Astrocyte (in vitro differentiated cells and primary cell): ENCODE measurements around the gene SLC5A1. TPM values are rescaled to one million over a fixed set of nuclear protein-coding genes. Genes with fewer than 3 reads are reported as not detected.
"Not testable (repeated sequence)": the region's sequence is repeated elsewhere in the genome, so short reads cannot be mapped to it uniquely, and the experiment has no call there.

Source experiments
- DNase-seq: peaks from one replicate; pipeline ENCODE4 v3.0.0-alpha.2; 2010; ENCODE audit warnings: low read depth
- FAIRE-seq: peaks from 2 replicates; lab custom pipeline; 2011; peaks lifted over from hg19 to GRCh38; lab: Jason Lieb, UNC
- H2AFZ ChIP-seq: 2 replicates; pipeline ENCODE4 v1.6.0; 2012; ENCODE audit warnings: low read depth, low read length, inconsistent platforms
- H3K27ac ChIP-seq: 2 replicates; pipeline ENCODE4 v1.5.1; 2011; ENCODE audit warnings: low read depth, low read length, inconsistent platforms
- H3K27me3 ChIP-seq: 2 replicates; pipeline ENCODE4 v1.6.0; 2011; ENCODE audit warnings: low read length, inconsistent platforms; ENCODE audit not compliant: insufficient read depth
- H3K36me3 ChIP-seq: 2 replicates; pipeline ENCODE4 v1.5.1; 2011; ENCODE audit warnings: low read length, inconsistent platforms; ENCODE audit not compliant: insufficient read depth
- H3K4me1 ChIP-seq: 2 replicates; pipeline ENCODE4 v1.5.1; 2011; ENCODE audit warnings: low read length, inconsistent platforms; ENCODE audit not compliant: insufficient read depth
- H3K4me2 ChIP-seq: 2 replicates; pipeline ENCODE4 v1.6.0; 2012; ENCODE audit warnings: low read length, inconsistent platforms
- H3K4me3 ChIP-seq: 2 replicates; pipeline ENCODE4 v1.5.1; 2011; ENCODE audit warnings: low read depth, mild to moderate bottlenecking, low read length, inconsistent platforms; ENCODE audit not compliant: insufficient read depth
- H3K79me2 ChIP-seq: 2 replicates; pipeline ENCODE4 v1.6.0; 2012; ENCODE audit warnings: mild to moderate bottlenecking, low read length, inconsistent platforms; ENCODE audit not compliant: insufficient read depth
- H3K9ac ChIP-seq: 2 replicates; pipeline ENCODE4 v1.6.0; 2012; ENCODE audit warnings: mild to moderate bottlenecking, low read length, inconsistent platforms
- H3K9me3 ChIP-seq: 2 replicates; pipeline ENCODE4 v1.5.1; 2012; ENCODE audit warnings: low read depth, mild to moderate bottlenecking, low read length, inconsistent platforms; ENCODE audit not compliant: insufficient read depth
- H4K20me1 ChIP-seq: 2 replicates; pipeline ENCODE4 v1.6.0; 2012; ENCODE audit warnings: low read length, inconsistent platforms; ENCODE audit not compliant: insufficient read depth
- H3K27ac Mint-ChIP-seq: one replicate; pipeline ENCODE4 v1.8.0; 2021; ENCODE audit warnings: mild to moderate bottlenecking, mixed read lengths; ENCODE audit not compliant: unreplicated experiment
- H3K27me3 Mint-ChIP-seq: one replicate; pipeline ENCODE4 v1.8.0; 2021; ENCODE audit warnings: low read depth, mixed read lengths; ENCODE audit not compliant: unreplicated experiment
- H3K36me3 Mint-ChIP-seq: one replicate; pipeline ENCODE4 v1.8.0; 2021; ENCODE audit warnings: low read depth, mixed read lengths; ENCODE audit not compliant: unreplicated experiment
- H3K4me1 Mint-ChIP-seq: one replicate; pipeline ENCODE4 v1.8.0; 2021; ENCODE audit warnings: low read depth, mixed read lengths; ENCODE audit not compliant: unreplicated experiment
- H3K4me3 Mint-ChIP-seq: one replicate; pipeline ENCODE4 v1.8.0; 2021; ENCODE audit warnings: mild to moderate bottlenecking, moderate library complexity, mixed read lengths; ENCODE audit not compliant: unreplicated experiment
- H3K9me3 Mint-ChIP-seq: one replicate; pipeline ENCODE4 v1.8.0; 2021; ENCODE audit warnings: mild to moderate bottlenecking, mixed read lengths; ENCODE audit not compliant: unreplicated experiment
- CTCF ChIP-seq: IDR thresholded peaks from 2 replicates; pipeline ENCODE4 v1.5.1; 2011; ENCODE audit warnings: low read depth, mild to moderate bottlenecking, inconsistent platforms, low read length, moderate library complexity; ENCODE audit not compliant: insufficient read depth
- EZH2 ChIP-seq: IDR thresholded peaks from 2 replicates; pipeline ENCODE4 v1.6.1; 2012; ENCODE audit warnings: mild to moderate bottlenecking, low read length, inconsistent platforms; ENCODE audit not compliant: insufficient read depth
- total RNA-seq: library from RNA; stranded (reverse); gene quantifications from 2 replicates; pipeline ENCODE4 v1.2.1, GENCODE V29; 2021

Gene SLC5A1
- total RNA-seq, 1 donor from 2014 or later: not detected

GRCh38 chr22:32144496-32145274 lies 101.6 kb downstream of the SLC5A1 start:
- H3K9ac ChIP-seq: no peak overlapping the region
- DNase-seq (no peak), FAIRE-seq (no peak)
- H3K36me3 ChIP-seq: no peaks in the 10 kb centered on the region
- peaks cover 7% of the 10 kb centered on the region for H3K27me3 ChIP-seq
- no peak overlapping the region for H3K4me3 ChIP-seq
- Mint-ChIP-seq H3K27ac (no peak overlapping the region), H3K36me3 (no peaks in the 10 kb centered on the region), H3K4me1 (no peaks in the 10 kb centered on the region), H3K27me3 (peaks cover 18% of the 10 kb centered on the region), H3K9me3 (peaks cover 2% of the 10 kb centered on the region), H3K4me3 (no peak overlapping the region)
- H4K20me1 ChIP-seq: no peaks in the 10 kb centered on the region
- no peak overlapping the region for H3K27ac ChIP-seq
- H3K79me2 ChIP-seq: no peaks in the 10 kb centered on the region
- no peak overlapping the region for H3K4me2 ChIP-seq
- H3K9me3 ChIP-seq: no peaks in the 10 kb centered on the region
- TF ChIP-seq EZH2: no peak
- no peak for TF ChIP-seq CTCF
- no peak overlapping the region for H2AFZ ChIP-seq
- no peaks in the 10 kb centered on the region for H3K4me1 ChIP-seq

DNA sequence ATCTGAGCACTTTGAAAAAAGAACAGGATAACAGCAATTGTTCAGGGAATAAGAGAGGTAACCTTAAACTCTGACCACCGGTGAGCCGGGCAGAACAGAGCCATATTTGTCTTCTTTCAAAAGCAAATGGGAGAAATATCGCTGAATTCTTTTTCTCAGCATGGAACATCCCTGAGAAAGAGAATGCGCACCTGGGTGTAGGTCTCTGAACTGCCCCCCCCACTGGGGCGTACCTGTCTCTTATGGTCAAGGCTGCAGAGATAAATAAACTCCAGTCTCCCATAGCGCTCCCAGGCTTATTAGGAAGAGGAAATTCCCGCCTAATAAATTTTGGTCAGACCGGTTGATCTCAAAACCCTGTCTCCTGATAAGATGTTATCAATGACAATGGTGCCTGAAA lies 104.1 kb downstream of the SLC5A1 start:
- H3K27me3 Mint-ChIP-seq, H2AFZ ChIP-seq, H3K9me3 ChIP-seq, H3K27ac ChIP-seq, H3K79me2 ChIP-seq, FAIRE-seq, H3K36me3 ChIP-seq, H3K4me1 ChIP-seq, H3K27me3 ChIP-seq, H3K9ac ChIP-seq, H3K9me3 Mint-ChIP-seq, H3K4me1 Mint-ChIP-seq, H4K20me1 ChIP-seq, H3K4me2 ChIP-seq, H3K27ac Mint-ChIP-seq, H3K4me3 ChIP-seq, H3K36me3 Mint-ChIP-seq, H3K4me3 Mint-ChIP-seq, DNase-seq: not testable (repeated sequence)

- not testable (repeated sequence) for H3K27ac Mint-ChIP-seq, H3K9me3 ChIP-seq, FAIRE-seq, H3K4me1 ChIP-seq, H3K36me3 Mint-ChIP-seq, H2AFZ ChIP-seq, H3K27me3 Mint-ChIP-seq, H3K4me2 ChIP-seq, H3K27ac ChIP-seq, H3K4me3 ChIP-seq, H3K4me3 Mint-ChIP-seq, H3K4me1 Mint-ChIP-seq, H4K20me1 ChIP-seq, DNase-seq, H3K27me3 ChIP-seq, H3K9ac ChIP-seq, H3K36me3 ChIP-seq, H3K9me3 Mint-ChIP-seq, H3K79me2 ChIP-seq
These were observed 105.3 kb downstream of the SLC5A1 start for GRCh38 chr22:32148372-32148771.

GRCh38 chr22:32150647-32151046 lies 107.6 kb downstream of the SLC5A1 start:
- not testable (repeated sequence) for H3K36me3 ChIP-seq, FAIRE-seq, H3K4me3 Mint-ChIP-seq, H3K27ac ChIP-seq, H3K4me3 ChIP-seq, DNase-seq, H3K4me1 ChIP-seq, H3K27ac Mint-ChIP-seq, H3K79me2 ChIP-seq, H4K20me1 ChIP-seq, H3K4me2 ChIP-seq, H3K9me3 ChIP-seq, H3K36me3 Mint-ChIP-seq, H3K9me3 Mint-ChIP-seq, H3K27me3 ChIP-seq, H3K27me3 Mint-ChIP-seq, H3K4me1 Mint-ChIP-seq, H2AFZ ChIP-seq, H3K9ac ChIP-seq

- FAIRE-seq, H4K20me1 ChIP-seq, H3K36me3 Mint-ChIP-seq, H3K4me1 ChIP-seq, H3K4me3 Mint-ChIP-seq, H3K4me3 ChIP-seq, H3K27ac Mint-ChIP-seq, H3K4me1 Mint-ChIP-seq, H3K36me3 ChIP-seq, DNase-seq, H3K79me2 ChIP-seq, H3K9me3 ChIP-seq, H3K9ac ChIP-seq, H3K27me3 ChIP-seq, H3K4me2 ChIP-seq, H2AFZ ChIP-seq, H3K9me3 Mint-ChIP-seq, H3K27ac ChIP-seq: not testable (repeated sequence)
- H3K27me3 Mint-ChIP-seq: peaks cover 11% of the 10 kb centered on the region
These were observed 108.6 kb downstream of the SLC5A1 start for GRCh38 chr22:32151641-32152040.
